ENCODE data around the gene KRTAP5-9.

GRCh38 chr11:71538666-71538990 is 9.6 kb upstream of the KRTAP5-9 start:
- TF ChIP-seq CTCF (IDR thresholded peaks at IDR 0.05; ENCODE audit: insufficient read depth, low read length, poor library complexity, severe bottlenecking) (no peak), EZH2phosphoT487 (conservative IDR thresholded peaks at IDR 0.05; ENCODE audit: low read length) (no peak)
